Stimulated activated CD8-positive, alpha-beta memory T cell treated with anti-CD3 and anti-CD28 coated beads, Interleukin-7, amount 100 ng/mL, for 1 hour (primary cell): Measurements from ENCODE around the gene APBB2.
"Not testable (repeated sequence)": the region's sequence is repeated elsewhere in the genome, so short reads cannot be mapped to it uniquely, and the experiment has no call there.

Experiments
- DNase-seq, 2 donors: peaks; one replicate each; pipeline ENCODE4 v3.0.0-alpha.2; 2020; ENCODE audit warnings: low read depth in 2 of 2

APBB2 gene

DNA sequence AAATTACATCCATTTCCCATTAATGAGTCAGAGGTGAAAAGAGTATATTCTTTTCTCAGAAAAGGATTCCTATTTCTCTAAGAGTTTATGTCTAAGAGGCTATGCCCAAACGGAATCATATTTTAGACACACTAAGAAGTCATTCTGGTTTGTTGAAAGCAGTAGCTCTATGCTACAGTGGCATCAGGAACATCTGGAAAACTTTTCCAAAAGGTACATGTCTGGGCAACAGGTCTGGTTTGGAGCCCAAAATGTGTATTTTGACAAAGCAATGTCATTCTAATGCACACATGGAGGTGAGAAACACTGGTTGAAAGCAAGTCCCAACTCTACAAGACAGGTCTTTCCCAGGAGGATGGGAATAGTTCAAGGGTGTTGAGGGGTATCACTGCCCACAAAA, 56.1 kb downstream of the APBB2 start:
- DNase-seq, result no peak

DNA sequence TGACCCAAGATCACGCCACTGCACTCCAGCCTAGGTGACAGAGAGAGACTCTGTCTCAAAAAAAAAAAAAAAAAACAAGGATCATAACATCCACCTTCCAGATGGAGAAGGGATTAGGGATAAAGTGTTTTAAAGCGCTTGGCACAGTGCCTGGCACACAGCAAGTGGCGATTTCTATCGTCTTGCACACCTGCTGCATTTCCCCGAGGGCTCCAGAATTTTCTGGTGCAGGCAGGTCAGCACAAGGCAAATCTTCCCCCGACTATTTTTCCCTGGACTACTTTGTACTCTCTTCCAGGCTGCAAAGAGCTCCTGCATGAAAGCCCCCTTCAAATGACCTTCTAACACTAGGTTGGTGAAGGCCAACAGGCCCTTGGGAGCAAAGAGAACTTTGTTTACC, 57.3 kb downstream of the APBB2 start:
- no peak for DNase-seq

DNA sequence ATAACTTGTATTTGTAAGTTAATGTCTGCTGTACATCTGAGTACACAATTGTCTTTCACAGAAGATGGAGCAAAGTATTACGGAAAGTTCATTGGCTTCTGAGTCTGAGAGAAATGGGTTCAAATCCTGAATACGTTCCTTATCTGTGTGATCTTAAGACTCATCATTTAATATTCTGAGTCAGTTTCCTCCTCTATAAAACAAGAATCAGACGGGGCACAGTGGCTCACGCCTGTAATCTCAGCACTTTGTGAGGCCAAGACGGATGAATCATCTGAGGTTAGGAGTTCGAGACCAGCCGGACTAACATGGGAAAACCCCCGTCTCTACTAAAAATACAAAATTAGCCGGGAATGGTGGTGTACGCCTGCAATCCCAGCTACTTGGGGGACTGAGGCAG, 57.8 kb downstream of the APBB2 start:
- DNase-seq, result no peak

DNA sequence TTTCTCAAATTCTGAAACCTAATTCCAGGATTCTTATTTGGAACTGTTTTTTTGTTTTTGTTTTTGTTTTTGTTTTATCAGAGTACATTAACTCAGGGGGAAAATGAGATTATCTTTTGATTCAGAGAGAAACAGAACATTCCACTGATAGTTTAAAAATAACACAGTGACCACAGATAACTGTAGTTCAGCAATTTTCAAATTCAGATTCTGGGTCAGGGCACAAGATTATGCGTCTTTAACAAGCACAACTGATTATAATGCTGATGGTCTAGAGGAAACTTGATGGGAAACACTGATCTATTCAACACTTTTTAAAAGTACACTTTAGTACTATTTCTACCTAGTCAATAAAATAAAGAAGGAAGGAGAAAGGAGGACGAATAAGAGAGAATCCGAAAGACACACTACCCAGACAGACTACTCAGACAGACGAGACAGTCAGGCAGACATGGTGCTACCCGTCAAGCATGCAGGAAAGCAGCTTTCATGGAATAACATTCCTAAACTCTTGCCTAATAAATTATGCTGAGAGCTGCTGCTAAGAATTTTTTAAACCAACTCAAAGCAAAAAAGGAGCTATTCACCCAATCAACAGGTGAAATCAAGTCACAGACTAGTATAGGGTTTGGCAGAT, 59.0 kb downstream of the APBB2 start:
- DNase-seq, result no peak

DNA sequence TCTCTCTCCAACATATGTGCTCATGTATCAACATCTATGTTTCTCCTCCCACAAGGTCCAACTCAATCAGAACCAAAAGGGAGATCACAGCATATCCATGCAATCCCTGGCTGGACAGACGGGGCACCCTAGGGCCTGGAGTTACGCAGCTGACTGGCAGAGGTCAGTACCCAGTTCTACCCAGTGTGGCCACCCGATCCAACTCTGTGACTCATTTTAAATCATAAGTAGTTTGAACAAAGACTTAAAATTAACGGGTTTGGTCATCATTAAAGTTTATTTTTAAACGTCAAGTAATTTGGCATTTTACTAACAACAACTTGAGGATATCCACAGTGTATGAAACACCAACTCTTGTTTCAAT, 59.5 kb downstream of the APBB2 start:
- DNase-seq, result no peak

DNA sequence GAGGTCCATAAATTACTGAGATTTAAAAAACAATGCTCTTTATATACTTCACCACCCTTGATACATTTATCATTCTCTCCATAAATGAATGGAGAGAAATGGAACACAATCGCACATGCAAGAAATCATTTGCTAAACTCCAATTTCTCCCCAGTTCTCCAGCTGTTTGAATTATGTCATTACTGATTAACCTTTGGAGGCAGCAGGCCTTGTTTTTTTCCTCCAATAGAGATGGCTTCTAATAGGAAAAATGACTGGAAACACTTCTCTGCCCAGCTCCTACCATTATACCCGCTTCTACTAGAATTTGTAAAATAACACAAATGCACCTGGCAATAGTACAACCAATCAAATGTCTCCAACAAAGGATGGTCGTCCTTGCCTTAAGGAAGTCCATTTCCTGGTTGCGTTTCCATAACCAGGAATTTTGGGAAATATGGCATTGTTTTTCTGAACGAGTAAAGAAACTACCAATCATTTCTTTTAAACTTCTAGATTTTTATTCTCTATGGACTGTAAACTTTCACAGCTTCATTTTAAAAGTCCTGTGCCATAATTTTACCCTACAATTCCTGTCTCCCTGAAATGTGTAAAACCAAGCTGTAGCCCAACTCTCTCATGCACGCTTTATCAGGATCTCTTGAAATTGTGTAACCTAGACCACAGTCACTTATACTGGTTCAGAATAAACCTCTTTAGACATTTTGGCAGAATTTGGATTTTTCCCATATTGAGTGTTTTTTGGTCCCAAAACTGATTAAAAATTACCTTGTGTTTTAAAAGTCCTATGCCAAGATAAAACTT, 60.1 kb downstream of the APBB2 start:
- DNase-seq, result no peak

DNA sequence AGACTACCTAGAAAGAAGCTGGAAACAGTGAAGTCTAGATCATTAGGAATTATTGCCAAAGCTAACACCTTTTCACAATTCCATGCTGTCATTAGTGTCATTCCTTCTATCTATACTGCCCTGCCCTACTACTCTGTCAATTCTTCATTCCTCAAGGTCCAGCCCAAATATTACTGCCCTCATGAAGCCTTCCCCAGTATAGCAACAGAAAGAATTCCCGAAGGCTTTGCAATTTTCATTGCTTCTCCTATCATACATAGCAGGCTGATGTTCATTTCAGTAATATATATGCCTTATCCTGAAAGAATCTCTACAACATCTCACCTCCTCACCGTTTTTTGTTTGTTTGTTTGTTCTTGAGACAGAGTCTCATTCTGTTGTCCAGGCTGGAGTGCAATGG, 63.9 kb downstream of the APBB2 start:
- DNase-seq, result no peak

DNA sequence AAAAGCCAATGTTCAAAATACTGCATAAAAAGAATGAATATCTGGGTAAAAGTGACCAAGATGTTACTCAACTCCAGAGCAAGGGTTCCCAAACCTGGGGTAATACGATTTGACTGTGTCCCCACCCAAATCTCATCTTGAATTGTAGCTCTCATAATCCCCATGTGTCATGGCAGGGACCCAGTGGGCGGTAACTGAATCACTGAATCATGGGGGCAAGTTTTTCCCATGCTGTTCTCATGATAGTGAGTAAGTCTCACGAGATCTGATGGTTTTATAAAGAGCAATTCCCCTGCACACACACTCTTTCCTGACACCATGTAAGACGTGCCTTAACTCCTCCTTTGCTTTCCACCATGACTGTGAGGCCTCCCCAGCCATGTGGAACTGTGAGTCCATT, 64.8 kb downstream of the APBB2 start:
- not testable (repeated sequence) for DNase-seq

DNA sequence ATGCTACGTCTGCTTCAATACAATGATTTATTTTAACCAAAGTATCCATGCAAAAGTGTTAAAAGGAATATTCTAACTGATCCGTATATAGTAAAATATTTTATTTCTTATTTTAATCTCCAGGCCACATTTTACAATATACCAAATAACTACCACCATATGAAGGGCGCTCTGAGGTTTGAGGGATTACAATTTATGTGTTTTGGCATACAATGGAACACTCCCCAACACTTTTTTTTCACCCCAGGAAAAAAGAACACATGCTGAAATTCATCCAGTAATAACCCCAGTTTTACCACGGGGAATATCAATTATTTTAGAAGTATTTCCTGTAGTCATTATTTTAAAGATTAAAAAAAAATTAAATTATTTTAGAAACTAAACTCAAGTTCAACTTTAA, 65.4 kb downstream of the APBB2 start:
- no peak for DNase-seq

DNA sequence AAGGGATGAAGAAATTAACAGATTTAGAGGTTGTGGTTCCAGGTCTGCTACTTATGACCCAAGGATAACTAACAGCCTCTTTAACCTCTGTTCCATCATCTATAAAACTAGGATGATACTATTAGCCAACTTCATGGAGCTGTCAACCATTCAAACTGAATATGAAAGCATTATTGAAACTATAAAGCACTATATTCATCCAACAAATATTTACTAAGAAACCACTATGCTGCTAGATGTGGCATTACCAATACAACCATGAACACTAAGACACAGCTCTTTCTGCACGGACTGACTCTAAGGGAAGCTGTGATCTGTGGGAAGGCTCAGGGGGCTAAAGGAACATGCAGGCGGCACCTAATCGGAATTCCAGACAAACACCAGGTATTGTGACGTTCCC, 66.0 kb downstream of the APBB2 start:
- DNase-seq, result no peak

DNA sequence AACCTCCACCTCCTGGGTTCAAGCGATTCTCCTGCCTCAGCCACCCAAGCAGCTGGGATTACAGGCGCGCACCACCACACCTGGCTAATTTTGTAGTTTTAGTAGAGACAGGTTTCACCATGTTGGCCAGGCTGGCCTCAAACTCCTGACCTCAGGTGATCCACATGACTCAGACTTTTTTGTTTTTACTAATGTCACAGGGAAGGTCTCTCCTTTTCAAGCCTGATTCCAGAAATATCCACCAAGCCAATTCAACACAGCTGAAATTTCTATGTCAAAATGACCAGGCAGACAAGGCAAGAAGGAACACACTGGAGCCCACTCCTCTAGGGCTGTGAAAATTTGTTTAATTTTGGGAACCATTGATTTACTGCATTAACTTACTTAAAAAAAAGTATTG, 66.8 kb downstream of the APBB2 start:
- DNase-seq, result not testable (repeated sequence)

DNA sequence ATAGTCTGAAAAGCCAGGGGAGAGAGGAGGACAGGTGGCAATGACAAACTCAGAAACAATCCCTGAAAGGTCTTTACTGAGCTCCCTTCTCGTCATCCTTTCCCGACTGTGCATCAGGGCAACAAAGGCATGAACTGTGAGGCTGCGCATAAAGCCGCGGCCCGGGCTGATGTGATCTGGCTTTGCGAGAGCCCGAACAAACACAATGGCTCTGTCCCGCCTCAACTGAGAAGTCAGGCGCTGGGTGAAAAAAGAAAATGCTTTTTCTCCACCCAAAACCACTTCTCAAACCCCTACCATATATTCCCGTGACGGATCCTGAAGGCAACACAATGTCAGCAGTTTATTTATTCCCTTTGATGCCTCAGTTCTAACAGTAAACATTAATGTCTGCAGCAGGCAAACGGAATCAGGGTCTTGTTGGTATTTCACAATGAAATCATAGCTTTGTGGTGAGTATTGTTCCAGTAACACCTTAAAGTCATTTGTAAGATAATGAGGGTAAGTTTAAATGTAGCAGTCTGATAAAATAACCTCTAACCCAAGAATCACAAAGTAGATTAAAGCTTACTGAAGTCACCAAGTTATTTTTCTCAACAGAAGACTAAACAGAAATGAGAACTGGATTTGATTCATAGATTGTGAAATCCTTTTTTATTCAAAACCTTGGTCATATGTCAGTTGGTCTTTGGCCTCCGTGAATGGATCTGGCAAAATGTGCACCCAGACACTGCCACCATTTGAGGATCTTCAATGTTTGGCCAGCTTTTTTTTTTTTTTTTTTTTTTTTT, 67.4 kb downstream of the APBB2 start:
- DNase-seq, result no peak

DNA sequence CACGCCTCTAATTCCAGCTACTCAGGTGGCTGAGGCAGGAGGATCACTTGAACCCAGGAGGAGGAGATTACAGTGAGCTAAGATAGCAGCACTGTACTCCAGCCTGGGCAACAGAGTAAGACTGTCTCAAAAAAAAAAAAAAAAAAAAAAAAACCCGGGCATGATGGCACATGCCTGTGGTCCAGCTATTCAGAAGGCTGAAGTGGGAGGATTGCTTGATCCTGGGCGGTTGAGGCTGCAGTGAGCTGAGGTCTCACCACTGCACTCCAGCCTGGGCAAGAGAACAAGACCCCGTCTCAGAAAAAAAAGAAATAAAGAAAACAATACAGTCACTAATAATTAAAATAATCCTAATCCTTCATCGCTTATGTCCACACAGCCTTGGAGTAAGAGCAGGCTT, 68.1 kb downstream of the APBB2 start:
- DNase-seq, result no peak

DNA sequence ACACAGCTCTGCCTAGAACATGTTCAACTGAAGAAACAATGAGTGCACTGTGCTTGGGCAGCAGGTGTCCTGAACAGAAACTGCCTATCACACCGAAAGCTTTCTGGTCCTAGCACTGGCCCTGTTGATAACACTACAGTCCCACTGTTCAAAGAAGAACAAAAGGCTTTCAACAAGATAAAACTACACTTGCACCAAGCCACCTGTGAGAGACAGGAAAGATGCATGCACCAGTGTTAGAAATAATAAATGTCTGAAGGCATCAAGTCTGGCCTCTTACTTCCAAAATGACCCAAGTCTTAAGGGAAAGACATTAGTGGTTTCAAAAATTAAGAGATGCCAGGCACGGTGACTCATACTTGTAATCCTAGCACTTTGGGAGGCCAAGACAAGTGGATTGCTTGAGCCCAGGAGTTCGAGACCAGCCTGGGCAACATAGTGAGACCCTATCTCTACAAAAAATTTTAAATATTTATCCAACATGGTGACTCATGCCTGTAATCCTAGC, 68.7 kb downstream of the APBB2 start:
- no peak for DNase-seq

DNA sequence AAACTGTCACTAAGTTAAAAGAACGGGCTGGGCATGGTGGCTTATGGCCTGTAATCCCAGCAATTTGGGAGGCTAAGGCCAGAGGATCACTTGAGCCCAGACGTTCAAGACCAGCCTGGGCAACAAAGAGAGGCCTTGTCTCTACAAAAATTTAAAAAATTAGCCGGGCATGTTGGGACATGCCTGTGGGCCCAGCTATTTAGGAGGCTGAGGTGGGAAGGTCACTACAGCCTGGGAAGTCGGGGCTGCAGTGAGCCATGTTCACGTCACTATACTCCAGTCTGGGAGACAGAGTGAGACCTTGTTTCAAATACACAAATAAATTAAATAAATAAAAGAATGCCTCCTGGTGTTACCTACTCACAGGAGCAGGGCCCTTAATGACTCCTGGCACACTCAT, 69.5 kb downstream of the APBB2 start:
- no peak for DNase-seq

DNA sequence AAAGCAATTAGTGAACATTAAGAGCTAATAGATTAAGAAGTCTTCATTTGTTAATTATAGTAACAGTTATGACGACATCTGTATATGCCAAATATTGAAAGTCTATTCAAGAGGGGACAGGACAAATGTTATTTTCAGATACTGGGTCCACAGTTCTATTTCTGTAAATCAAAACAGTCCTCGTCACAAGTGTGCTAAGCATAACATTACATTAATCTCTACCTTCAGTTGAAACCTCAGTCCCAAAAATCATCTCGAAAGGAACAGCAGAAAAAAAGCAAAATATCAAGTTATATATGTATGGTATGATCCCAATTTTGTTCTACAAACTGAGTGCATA, 70.3 kb downstream of the APBB2 start:
- DNase-seq, result no peak

DNA sequence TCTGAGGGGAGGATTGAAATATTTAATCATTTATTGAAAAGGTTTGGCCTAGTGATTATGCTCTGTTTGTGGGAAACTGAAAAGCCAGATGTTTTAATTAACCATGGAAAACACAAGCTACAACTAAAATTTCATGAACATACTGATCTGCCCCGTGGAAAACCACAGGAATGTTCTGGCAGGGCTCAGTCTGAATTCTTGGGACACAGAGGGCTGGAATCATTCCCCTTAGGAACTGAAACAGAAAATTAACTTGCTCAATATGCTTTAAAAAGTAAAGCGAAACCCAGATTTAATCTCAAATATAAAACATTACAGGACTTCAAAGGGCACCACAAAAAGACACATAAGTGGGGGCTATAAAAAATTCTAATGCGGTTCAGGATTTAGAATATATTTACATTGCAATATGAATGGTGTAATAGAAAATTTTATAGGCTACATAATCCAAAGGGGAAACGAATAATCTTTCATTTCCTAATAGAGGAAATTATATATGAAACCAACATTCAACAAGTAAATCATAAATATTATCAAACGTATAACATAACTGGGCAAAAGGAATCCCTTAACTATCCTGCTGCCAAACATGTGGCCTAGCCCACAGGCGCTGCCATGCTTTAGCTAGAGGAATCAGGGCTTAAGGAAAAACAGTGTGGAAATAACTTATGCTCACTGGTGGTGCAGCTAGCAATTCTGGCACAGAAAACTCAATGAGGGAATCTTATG, 70.9 kb downstream of the APBB2 start:
- DNase-seq, result no peak

DNA sequence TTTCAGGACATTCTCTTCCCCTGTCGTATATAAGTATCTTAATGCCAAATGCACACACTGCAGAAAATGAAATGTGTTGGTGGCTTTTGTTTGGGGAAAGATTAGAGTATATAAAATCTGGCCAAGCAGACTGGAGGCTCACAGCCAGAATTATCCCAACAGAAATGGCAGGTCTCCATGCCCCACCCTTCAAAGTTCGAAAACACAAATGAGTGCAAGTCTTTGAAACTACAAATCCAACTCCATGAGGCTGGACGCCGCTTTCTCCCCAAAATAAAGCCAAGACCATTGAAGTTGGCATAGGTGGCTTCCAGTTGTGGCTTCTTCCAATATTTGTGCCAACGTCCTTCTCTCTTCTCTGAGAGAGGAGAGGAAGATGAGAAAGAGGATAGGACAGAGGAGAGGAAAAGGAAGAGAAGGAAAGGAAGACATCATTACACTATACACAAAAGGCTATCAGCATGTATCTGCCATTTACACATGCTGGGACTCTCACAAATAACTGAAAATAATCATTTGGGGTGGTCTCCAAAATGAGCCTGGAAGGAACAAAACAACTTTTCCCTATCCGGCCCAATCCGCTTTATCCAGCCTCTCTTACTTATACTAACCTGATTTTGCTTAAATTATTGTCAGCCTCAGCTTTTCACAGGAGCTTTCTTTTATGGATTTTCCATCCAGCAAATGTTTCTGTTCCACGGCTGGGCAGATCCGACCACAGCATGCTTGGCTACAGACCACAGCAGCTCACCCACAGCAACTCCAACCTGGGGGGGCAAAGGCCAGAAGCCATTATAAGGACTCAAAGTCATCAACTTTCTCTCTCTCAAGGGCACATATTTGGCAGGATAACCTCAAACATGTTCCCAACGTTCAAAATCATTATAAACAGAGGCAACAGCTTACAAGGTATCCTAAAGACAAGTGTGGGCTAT, 71.7 kb downstream of the APBB2 start:
- no peak for DNase-seq

DNA sequence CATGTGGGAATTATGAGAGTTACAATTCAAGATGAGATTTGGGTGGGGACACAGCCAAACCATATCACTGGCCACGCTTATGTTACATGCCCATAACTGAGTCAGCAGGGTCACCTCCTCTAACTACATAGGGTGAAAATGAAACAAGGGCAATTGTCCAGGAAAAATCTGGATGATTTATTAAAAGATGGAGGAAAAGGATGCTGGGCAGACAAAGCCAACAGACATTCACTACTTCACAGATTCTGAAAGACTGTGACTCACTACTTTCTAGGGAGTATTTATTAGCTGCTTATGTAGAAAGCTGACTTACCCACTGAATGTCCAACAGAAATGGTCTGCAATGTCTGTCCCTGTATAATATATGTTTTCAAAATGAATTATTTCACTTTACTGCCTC, 72.4 kb downstream of the APBB2 start:
- no peak for DNase-seq

DNA sequence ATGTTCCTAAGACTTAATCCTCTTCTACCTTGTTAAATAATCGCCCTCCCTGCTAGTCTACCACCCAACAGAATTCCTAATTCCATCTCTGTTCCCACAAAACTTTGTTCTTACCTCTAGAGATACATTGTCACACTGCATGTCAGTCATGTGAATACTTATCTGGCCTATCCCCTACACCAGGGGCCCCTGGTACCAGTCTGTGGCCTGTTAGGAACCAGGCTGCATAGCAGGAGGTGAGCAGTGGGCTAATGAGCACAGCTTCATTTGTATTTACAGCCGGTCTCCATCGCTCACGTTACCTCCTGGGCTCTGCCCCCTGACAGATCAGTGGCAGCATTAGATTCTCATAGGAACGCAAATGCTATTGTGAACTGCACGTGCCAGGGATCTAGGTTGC, 73.9 kb downstream of the APBB2 start:
- no peak for DNase-seq

DNA sequence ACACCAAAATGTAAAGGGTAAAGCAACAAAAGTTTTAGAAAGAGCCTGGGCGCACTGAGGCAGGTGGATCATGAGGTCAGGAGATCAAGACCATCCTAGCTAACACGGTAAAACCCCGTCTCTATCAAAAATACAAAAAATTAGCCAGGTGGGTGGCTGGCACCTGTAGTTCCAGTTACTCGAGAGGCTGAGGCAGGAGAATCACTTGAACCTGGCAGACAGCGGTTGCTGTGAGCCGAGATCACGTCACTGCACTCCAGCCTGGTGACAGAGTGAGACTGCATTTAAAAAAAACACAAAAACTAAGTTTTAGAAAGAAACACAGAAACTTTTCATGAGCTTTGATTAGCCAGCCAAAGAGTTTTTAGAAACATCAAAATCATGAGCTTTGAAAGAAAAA, 76.5 kb downstream of the APBB2 start:
- no peak for DNase-seq
